ENCODE data around the gene NMBR.
"Not testable (repeated sequence)": the region's sequence is repeated elsewhere in the genome, so short reads cannot be mapped to it uniquely, and the experiment has no call there.

NMBR gene

DNA sequence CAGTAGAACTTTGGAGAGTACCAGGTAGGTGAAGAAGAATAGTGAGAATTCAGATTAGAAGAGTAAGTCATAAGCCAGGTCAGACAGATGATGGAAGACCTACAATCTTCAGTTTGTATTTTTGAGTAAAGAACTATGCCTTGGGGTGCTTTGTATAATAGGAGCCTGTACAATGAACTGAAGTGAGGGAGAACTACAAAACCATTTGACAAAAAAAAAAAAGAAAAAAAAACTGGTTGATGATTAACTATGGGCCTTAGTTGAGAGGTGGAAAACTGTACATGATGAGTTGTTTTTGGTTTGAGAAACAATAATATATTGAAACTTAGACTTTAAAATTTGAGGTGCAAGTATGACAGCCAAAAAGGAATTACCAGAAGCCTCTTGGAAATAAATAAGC lies 25.8 kb upstream of the NMBR start:
- DNase-seq (ENCODE audit: low spot score in 2 of 2) (no peak), ATAC-seq (ENCODE audit: low read depth) (no peak)
- H3K27ac Mint-ChIP-seq: no peak overlapping the region
- peaks cover 3% of the 10 kb centered on the region for H3K4me1 Mint-ChIP-seq
- no peak overlapping the region for H3K4me3 Mint-ChIP-seq
- H3K27me3 Mint-ChIP-seq: no peaks in the 10 kb centered on the region
- H3K9me3 Mint-ChIP-seq: peaks cover 5% of the 10 kb centered on the region
- peaks cover 43% of the 10 kb centered on the region for H3K36me3 Mint-ChIP-seq

DNA sequence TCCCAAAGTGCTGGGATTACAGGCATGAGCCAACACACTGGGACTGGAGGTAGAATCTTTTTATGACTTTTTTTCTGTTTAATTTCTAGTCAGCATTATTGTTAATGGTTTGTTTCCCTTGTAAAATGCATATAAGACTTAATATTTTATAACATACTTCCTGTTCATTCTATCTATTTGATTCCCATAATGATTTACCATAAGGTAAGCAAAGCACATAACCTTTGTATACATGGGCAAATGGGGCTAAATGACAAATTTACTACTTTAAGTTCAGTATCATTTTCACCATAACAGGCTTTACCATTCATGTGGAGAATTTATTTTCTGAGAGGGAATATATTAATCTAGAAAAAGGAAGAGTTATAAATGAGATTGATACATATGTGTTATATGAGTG lies 24.4 kb upstream of the NMBR start:
- ATAC-seq (ENCODE audit: low read depth): no peak

DNA sequence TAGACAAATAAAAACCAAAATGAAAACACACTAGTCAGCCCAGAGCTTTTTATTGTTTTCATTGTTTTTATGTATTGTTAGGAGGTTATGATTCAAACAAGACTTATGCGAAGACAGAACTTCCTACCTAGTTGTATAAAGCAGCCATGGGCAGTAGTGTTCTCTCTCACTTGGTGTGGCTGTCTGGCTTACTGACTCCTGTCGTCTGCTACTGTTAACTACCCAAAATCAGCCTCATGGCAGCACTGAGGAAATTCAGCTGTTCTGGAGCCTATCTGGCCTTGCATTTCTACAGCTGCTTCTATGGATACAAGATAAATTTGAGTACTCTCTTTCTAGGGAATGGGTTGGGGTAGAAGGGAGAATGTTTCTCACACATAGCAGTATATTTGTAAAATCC lies 20.6 kb upstream of the NMBR start:
- Mint-ChIP-seq H3K27me3 (no peaks in the 10 kb centered on the region), H3K27ac (no peak overlapping the region), H3K9me3 (no peaks in the 10 kb centered on the region), H3K4me3 (no peak overlapping the region), H3K36me3 (peaks cover 12% of the 10 kb centered on the region), H3K4me1 (peaks cover 6% of the 10 kb centered on the region)
- ATAC-seq (ENCODE audit: low read depth): no peak
- no peak for DNase-seq (ENCODE audit: low spot score in 2 of 2)

More for the DNA sequence above, 24.4 kb upstream of the NMBR start:
- no peak overlapping the region for H3K4me3 Mint-ChIP-seq
- H3K27ac Mint-ChIP-seq: no peak overlapping the region
- H3K4me1 Mint-ChIP-seq: peaks cover 3% of the 10 kb centered on the region
- peaks cover 2% of the 10 kb centered on the region for H3K9me3 Mint-ChIP-seq
- no peak for DNase-seq (ENCODE audit: low spot score in 2 of 2)
- H3K36me3 Mint-ChIP-seq: peaks cover 39% of the 10 kb centered on the region
- no peaks in the 10 kb centered on the region for H3K27me3 Mint-ChIP-seq

DNA sequence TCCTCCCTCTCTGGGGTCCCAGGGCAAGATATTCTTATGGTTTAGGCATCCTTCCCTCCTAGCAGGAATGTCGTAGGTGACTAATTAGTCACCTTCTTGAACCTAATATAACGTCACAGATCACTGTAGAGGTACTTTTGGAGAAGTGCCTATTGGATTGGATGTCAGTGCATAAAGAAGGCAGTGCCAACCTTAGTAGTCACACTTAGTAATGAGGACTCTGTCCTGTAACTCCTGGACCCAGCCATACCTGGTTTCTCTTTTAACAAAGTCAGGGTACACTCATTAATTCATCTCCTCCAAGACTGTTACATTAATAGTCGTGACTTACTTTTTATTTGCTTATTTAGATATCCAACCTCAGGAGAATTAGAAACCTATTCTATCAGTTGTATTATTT lies 20.1 kb upstream of the NMBR start:
- ATAC-seq (ENCODE audit: low read depth): no peak
- peaks cover 10% of the 10 kb centered on the region for H3K36me3 Mint-ChIP-seq
- no peak overlapping the region for H3K4me3 Mint-ChIP-seq
- no peaks in the 10 kb centered on the region for H3K27me3 Mint-ChIP-seq
- H3K4me1 Mint-ChIP-seq: peaks cover 10% of the 10 kb centered on the region
- DNase-seq (ENCODE audit: low spot score in 2 of 2): no peak
- no peaks in the 10 kb centered on the region for H3K9me3 Mint-ChIP-seq
- H3K27ac Mint-ChIP-seq: no peak overlapping the region

DNA sequence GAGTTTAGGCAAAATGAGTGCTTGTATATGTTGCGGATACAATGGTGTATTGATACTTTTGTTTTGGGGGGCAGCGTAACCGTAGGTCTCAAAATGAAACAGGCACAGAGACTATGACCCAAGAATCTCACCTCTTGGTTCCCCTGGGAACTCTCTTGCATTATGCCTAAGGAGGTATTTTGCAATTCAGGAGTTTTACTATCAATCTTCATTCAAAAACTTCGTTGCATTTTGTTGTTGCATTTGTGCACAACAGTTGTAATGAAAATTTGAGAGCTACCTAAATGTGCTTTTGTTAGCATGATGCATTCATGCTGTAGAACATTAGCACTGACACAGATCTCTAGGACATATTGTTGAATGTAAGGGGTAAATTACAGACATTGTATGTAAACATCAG lies 18.3 kb upstream of the NMBR start:
- Mint-ChIP-seq H3K4me1 (peaks cover 14% of the 10 kb centered on the region), H3K27ac (peak overlapping the region; percentile 63)
- no peak for DNase-seq (ENCODE audit: low spot score in 2 of 2)

DNA sequence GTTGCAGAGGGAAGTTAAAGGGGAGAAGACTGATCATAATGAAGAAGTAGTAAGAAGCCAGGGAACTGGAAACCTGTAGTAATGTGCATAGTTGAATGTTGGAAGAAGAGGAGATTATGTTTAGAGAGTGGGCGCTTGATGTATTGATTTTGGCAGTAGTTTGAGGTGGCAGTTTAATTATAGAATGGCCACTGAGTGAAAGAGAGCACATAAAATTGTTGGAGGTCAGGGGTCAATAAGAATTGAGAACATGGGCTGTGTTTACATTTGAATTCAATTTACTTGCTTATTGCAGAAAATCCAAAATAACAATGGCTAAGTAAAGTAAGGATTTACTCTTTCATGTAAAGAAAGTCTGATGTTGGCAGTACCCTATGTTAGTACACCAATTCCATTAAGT lies 15.9 kb upstream of the NMBR start:
- Mint-ChIP-seq H3K4me1 (peaks cover 20% of the 10 kb centered on the region), H3K27me3 (no peaks in the 10 kb centered on the region), H3K4me3 (no peak overlapping the region), H3K36me3 (peaks cover 18% of the 10 kb centered on the region), H3K27ac (peak overlapping the region; percentile 14), H3K9me3 (no peaks in the 10 kb centered on the region)
- ATAC-seq (ENCODE audit: low read depth) (no peak), DNase-seq (ENCODE audit: low spot score in 2 of 2) (no peak)

More for the DNA sequence above, 18.3 kb upstream of the NMBR start:
- Mint-ChIP-seq H3K4me3 (no peak overlapping the region), H3K27me3 (no peaks in the 10 kb centered on the region), H3K9me3 (no peaks in the 10 kb centered on the region), H3K36me3 (peaks cover 13% of the 10 kb centered on the region)
- no peak for ATAC-seq (ENCODE audit: low read depth)

DNA sequence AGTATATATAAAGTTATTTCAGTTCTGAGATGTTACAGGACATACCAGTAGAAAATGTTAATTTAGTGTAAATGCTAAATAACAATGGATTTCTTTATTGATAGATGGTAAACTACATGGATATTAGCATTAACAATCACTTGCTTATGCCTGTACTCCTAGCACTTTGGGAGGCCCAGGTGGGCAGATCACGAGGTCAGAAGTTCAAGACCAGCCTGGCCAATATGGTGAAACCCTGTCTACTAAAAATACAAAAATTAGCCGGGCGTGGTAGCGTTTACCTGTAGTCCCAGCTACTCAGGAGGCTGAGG lies 9.8 kb upstream of the NMBR start:
- DNase-seq (ENCODE audit: low spot score in 2 of 2); H3K27me3 Mint-ChIP-seq; ATAC-seq (ENCODE audit: low read depth); H3K4me3 Mint-ChIP-seq; H3K9me3 Mint-ChIP-seq: not testable (repeated sequence)
- H3K27ac Mint-ChIP-seq: peak overlapping the region; percentile 58
- peaks cover 12% of the 10 kb centered on the region for H3K36me3 Mint-ChIP-seq
- peaks cover 24% of the 10 kb centered on the region for H3K4me1 Mint-ChIP-seq

DNA sequence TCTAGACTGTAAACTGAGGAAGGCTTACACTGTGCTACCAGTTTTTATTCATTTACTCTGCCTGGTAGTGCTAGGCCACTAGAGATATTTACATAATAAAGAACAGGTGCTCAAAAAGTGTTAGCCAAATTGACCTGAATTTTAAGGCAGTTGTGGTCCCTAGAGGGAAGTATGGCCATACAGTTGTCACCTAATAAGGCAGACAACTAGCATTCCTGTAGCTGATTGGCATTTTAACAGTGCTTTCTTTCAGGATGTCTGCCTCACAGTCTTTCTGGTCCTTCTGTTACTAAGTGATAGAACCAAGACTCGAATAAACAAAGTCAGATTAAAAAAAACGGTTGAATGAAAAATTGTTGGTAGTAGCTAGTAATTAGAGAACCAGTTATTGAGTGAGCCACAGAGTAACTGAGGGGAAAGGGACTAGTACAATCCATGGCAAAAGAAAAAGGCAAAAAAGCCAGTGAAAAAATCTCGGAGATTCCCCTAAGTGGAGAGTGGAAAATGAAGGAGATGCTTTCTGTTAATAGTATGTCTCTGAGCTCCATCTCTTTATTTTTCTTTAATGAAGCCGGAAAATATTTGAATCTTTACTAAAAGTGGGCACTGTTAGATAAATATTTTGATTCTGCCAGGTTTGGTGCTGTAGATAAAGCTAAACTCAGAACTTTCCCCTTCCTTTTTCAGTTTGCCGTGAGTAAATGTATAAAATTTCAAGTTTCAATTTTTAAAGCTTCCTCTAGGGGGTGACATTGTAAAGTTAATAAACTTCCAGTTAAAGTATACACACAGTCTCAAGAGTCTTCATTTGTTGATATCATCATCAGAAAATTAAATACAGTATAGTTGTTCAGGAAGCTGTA lies 9.2 kb upstream of the NMBR start:
- Mint-ChIP-seq H3K36me3 (peaks cover 12% of the 10 kb centered on the region), H3K4me1 (peaks cover 24% of the 10 kb centered on the region), H3K9me3 (no peaks in the 10 kb centered on the region), H3K27ac (peak overlapping the region; percentile 58), H3K4me3 (no peak overlapping the region), H3K27me3 (no peaks in the 10 kb centered on the region)
- DNase-seq (ENCODE audit: low spot score in 2 of 2) (no peak), ATAC-seq (ENCODE audit: low read depth) (peak; percentile 26)

DNA sequence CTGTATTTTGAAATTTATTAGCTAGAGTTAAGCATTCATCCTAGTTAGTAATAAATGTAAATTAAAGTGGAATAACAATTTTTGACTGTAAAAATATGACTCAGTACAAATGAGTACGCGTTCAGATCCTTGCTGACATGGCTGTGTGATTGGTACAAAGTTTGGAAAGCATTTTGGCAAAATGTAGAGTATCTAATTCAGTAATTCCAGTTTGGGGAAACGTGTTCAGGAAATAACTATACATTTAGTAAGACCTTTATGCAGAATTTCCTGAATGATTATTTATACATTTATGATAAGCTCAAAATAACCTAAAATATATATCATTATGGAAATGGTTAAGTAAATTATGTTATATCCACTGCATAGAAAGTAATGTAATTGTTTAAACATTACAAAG lies 8.2 kb upstream of the NMBR start:
- H3K4me1 Mint-ChIP-seq: peaks cover 28% of the 10 kb centered on the region

DNA sequence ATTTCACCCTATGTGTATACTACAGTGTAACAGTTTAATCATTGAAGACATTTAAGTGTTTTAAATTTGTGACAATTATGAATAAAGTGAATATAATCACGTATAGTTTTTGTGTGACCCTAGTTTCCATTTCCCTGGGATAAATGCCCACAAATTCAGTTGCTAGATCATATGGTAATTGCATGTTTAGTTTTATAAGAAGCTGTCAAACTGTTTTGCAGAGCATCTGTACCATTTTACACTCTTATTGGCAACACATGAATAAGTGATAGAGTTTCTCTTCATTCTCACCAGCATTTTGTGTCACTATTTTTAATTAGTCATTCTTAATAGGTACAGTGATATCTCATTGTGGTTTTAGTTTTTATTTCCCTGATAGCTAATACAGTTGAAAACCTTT lies 7.4 kb upstream of the NMBR start:
- Mint-ChIP-seq H3K27ac (no peak overlapping the region), H3K9me3 (no peaks in the 10 kb centered on the region), H3K27me3 (no peaks in the 10 kb centered on the region), H3K36me3 (peaks cover 14% of the 10 kb centered on the region), H3K4me1 (peaks cover 29% of the 10 kb centered on the region), H3K4me3 (no peak overlapping the region)
- DNase-seq (ENCODE audit: low spot score in 2 of 2) (no peak), ATAC-seq (ENCODE audit: low read depth) (no peak)

More for the DNA sequence above, 8.2 kb upstream of the NMBR start:
- no peaks in the 10 kb centered on the region for H3K9me3 Mint-ChIP-seq
- no peak overlapping the region for H3K27ac Mint-ChIP-seq
- no peaks in the 10 kb centered on the region for H3K27me3 Mint-ChIP-seq
- H3K4me3 Mint-ChIP-seq: no peak overlapping the region
- ATAC-seq (ENCODE audit: low read depth): no peak
- peaks cover 18% of the 10 kb centered on the region for H3K36me3 Mint-ChIP-seq
- DNase-seq (ENCODE audit: low spot score in 2 of 2): no peak

DNA sequence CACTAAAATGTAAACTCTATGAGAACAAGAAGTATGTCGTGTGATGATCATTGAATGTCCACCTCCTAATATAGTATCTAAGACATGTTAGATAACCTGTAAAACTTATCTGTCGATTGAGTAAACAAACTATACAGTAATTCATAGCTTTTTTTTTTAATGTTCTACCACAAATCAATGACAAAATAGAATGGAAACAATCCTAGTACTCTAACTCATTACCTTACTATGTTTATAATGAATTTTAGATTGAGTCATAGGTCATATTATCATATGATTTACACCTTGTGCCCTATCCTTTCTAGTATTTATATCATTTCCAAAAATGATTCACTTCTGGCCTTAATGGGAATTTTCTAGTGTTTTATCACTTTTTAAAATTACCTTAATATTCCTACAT lies 6.3 kb upstream of the NMBR start:
- Mint-ChIP-seq H3K27me3 (no peaks in the 10 kb centered on the region), H3K4me3 (no peak overlapping the region), H3K36me3 (peaks cover 12% of the 10 kb centered on the region), H3K27ac (peak overlapping the region; percentile 43), H3K9me3 (no peaks in the 10 kb centered on the region), H3K4me1 (peaks cover 37% of the 10 kb centered on the region)
- DNase-seq (ENCODE audit: low spot score in 2 of 2): no peak
- ATAC-seq (ENCODE audit: low read depth): no peak

DNA sequence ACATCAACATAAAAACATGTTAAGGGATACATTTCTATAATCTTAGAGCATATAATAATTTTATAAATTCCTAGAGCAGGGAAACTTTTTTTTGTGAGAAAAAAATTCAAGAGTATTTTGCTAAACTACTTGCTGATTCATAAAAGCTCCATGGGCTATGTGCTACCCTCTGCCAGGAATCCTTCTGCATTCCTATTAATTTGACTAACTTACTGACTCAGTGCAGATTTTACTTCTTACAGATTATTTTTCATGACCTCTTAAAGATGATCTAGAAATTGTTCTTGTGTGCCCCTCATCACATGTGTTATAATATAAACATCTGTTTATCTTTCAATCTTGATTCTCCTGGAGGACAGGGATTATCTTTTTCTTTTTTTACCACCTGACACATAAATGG lies 5.8 kb upstream of the NMBR start:
- peaks cover 12% of the 10 kb centered on the region for H3K36me3 Mint-ChIP-seq
- no peaks in the 10 kb centered on the region for H3K9me3 Mint-ChIP-seq
- peaks cover 39% of the 10 kb centered on the region for H3K4me1 Mint-ChIP-seq
- ATAC-seq (ENCODE audit: low read depth) (no peak), DNase-seq (ENCODE audit: low spot score in 2 of 2) (no peak)
- no peak overlapping the region for H3K4me3 Mint-ChIP-seq
- peak overlapping the region; percentile 43 for H3K27ac Mint-ChIP-seq
- H3K27me3 Mint-ChIP-seq: no peaks in the 10 kb centered on the region

DNA sequence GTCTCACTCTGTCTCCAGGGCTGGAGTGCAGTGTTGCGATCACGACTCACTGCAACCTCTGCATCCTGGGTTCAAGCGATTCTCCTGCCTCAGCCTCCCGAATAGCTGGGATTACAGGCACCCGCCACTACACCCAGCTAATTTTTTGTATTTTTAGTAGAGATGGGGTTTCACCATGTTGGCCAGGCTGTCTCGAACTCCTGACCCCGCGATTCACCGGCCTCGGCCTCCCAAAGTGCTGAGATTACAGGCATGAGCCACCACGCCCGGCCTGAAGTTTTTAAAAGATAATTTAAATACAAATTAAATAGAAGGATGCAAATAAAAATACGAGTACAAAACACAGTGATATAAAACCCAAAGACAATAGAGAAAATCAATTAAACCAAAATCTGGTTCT lies 5.4 kb downstream of the NMBR start:
- H3K4me3 Mint-ChIP-seq; H3K9me3 Mint-ChIP-seq; ATAC-seq (ENCODE audit: low read depth); H3K27me3 Mint-ChIP-seq; DNase-seq (ENCODE audit: low spot score in 2 of 2); H3K36me3 Mint-ChIP-seq; H3K27ac Mint-ChIP-seq; H3K4me1 Mint-ChIP-seq: not testable (repeated sequence)

DNA sequence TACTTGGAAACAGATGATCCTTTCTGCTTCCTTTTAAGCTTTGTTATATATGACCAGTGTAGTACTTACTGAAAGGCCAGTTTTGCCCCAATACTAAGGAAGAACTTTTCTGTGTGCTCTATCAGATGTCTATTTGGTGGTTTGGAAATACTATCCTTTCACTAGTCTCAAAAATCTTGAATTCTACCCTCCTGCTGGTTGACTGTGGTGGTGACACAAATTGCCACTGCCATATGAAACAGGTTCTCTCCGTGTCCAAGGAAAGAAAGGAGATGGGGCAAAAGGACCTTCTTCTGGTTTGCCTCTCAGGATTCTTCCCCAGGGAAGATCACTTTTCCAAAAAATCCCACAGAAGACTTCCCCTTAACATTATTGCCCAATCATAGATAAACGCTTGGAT lies 8.0 kb downstream of the NMBR start:
- Mint-ChIP-seq H3K36me3 (no peaks in the 10 kb centered on the region), H3K27ac (no peak overlapping the region), H3K4me3 (no peak overlapping the region), H3K9me3 (no peaks in the 10 kb centered on the region), H3K27me3 (peaks cover 3% of the 10 kb centered on the region), H3K4me1 (no peaks in the 10 kb centered on the region)
- DNase-seq (ENCODE audit: low spot score in 2 of 2) (no peak), ATAC-seq (ENCODE audit: low read depth) (no peak)

DNA sequence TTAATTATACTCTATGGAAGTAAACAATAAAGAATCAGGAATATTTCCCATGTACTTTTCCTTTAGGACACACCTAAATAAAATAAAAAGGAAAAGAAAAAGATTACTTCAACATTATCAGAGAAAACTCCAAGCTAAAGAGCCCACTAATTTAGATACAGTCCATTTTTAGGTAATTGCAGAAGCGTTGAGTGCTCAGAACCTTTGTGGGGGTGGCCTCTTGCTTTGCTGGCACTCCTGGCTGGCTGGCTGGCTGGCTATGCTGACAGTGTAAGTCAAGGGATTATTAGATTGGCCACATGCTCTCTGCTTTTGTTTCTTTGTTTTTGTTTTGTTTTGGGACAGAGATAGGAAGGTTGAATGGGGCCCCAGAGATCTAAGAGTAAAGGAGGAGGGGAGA lies 14.3 kb downstream of the NMBR start, which contains the start of gene GJE1:
TSS of gene GJE1 (plus strand) at position 301 of the 400 bp plus-strand sequence. CDS start 234 bp downstream, outside the sequence.
- H3K27me3 Mint-ChIP-seq: peaks cover 17% of the 10 kb centered on the region

More for the DNA sequence above, 14.3 kb downstream of the NMBR start, which contains the start of gene GJE1:
- H3K9me3 Mint-ChIP-seq: no peaks in the 10 kb centered on the region
- no peaks in the 10 kb centered on the region for H3K4me1 Mint-ChIP-seq
- no peaks in the 10 kb centered on the region for H3K36me3 Mint-ChIP-seq
- H3K27ac Mint-ChIP-seq: no peak within 1 kb of the TSS
- DNase-seq (ENCODE audit: low spot score in 2 of 2) (no peak), ATAC-seq (ENCODE audit: low read depth) (no peak)
- no peak within 1 kb of the TSS for H3K4me3 Mint-ChIP-seq

All from memory B cell (primary cell).